Activated T-helper 2 cell treated with anti-CD3 and anti-CD28 coated beads, Interferon-gamma antibody, Interleukin-2, Interleukin-4, amounts not matched to agents 10 μg/mL and 5 μg/mL and 100 μg/mL, durations not matched to agents 14 hours and 24 hours and 36 hours (primary cell): ENCODE measurements around the gene ANKS1B. TPM values are rescaled to one million over a fixed set of nuclear protein-coding genes. Genes with fewer than 3 reads are reported as not detected.
"Not testable (repeated sequence)": the region's sequence is repeated elsewhere in the genome, so short reads cannot be mapped to it uniquely, and the experiment has no call there.

Source experiments
- DNase-seq: peaks from one replicate; pipeline ENCODE4 v3.0.0; 2021; ENCODE audit warnings: low spot score
- H3K27ac Mint-ChIP-seq: one replicate; pipeline ENCODE4 v1.8.0; 2021; ENCODE audit warnings: mixed read lengths
- H3K27me3 Mint-ChIP-seq: one replicate; pipeline ENCODE4 v1.8.0; 2021; ENCODE audit warnings: low read depth, mixed read lengths
- H3K36me3 Mint-ChIP-seq: one replicate; pipeline ENCODE4 v1.8.0; 2021; ENCODE audit warnings: low read depth, mixed read lengths
- H3K4me1 Mint-ChIP-seq: one replicate; pipeline ENCODE4 v1.8.0; 2021; ENCODE audit warnings: low read depth, mixed read lengths
- H3K4me3 Mint-ChIP-seq: one replicate; pipeline ENCODE4 v1.8.0; 2021; ENCODE audit warnings: low read depth, mild to moderate bottlenecking, moderate library complexity, mixed read lengths
- H3K9me3 Mint-ChIP-seq: one replicate; pipeline ENCODE4 v1.8.0; 2021; ENCODE audit warnings: mixed read lengths
- intact Hi-C: fragments of 100-400 bp; cut with micrococcal nuclease; formaldehyde crosslinking; loops from one replicate; pipeline ENCODE4 v1.15.1; 2023
- total RNA-seq: library from RNA; stranded (reverse); gene quantifications from 2 replicates; pipeline ENCODE4 v1.2.3, GENCODE V29; 2022

ANKS1B gene
- total RNA-seq, 1 donor from 2014 or later = 1.0 TPM

- Mint-ChIP-seq H3K4me1 (no peaks in the 10 kb centered on the region), H3K27ac (no peak overlapping the region), H3K36me3 (no peaks in the 10 kb centered on the region), H3K9me3 (peaks cover 8% of the 10 kb centered on the region), H3K27me3 (no peaks in the 10 kb centered on the region), H3K4me3 (no peak overlapping the region)
- DNase-seq = no peak
- intact Hi-C loops = no loop called here
Measured at GRCh38 chr12:99374023-99374422, 610.7 kb downstream of the ANKS1B start.

GRCh38 chr12:99372257-99372920 is 612.3 kb downstream of the ANKS1B start:
- Mint-ChIP-seq H3K27ac (no peak overlapping the region), H3K9me3 (peaks cover 11% of the 10 kb centered on the region), H3K36me3 (no peaks in the 10 kb centered on the region), H3K27me3 (no peaks in the 10 kb centered on the region), H3K4me1 (no peaks in the 10 kb centered on the region), H3K4me3 (no peak overlapping the region)
- intact Hi-C loops = no loop called here
- no peak for DNase-seq

- H3K4me3 Mint-ChIP-seq = no peak overlapping the region
- no peak overlapping the region for H3K27ac Mint-ChIP-seq
- H3K36me3 Mint-ChIP-seq = no peaks in the 10 kb centered on the region
- intact Hi-C loops = no loop called here
- no peaks in the 10 kb centered on the region for H3K27me3 Mint-ChIP-seq
- H3K4me1 Mint-ChIP-seq = no peaks in the 10 kb centered on the region
- peaks cover 12% of the 10 kb centered on the region for H3K9me3 Mint-ChIP-seq
- DNase-seq = no peak
Measured at GRCh38 chr12:99370421-99371138, 614.2 kb downstream of the ANKS1B start.

GRCh38 chr12:99367181-99367580 is 617.6 kb downstream of the ANKS1B start:
- Mint-ChIP-seq H3K4me1 (no peaks in the 10 kb centered on the region), H3K27me3 (no peaks in the 10 kb centered on the region), H3K4me3 (no peak overlapping the region), H3K36me3 (no peaks in the 10 kb centered on the region), H3K9me3 (peaks cover 17% of the 10 kb centered on the region), H3K27ac (no peak overlapping the region)
- no peak for DNase-seq
- intact Hi-C loops = no loop called here

GRCh38 chr12:99352269-99352668 is 632.5 kb downstream of the ANKS1B start:
- Mint-ChIP-seq H3K9me3 (no peaks in the 10 kb centered on the region), H3K36me3 (no peaks in the 10 kb centered on the region), H3K4me3 (no peak overlapping the region), H3K27me3 (no peaks in the 10 kb centered on the region), H3K27ac (no peak overlapping the region), H3K4me1 (no peaks in the 10 kb centered on the region)
- intact Hi-C loops = loop anchor here (10.0 kb wide), 1 partner anchor 1083 kb away; no protein-coding TSS in a partner anchor
- no peak for DNase-seq

GRCh38 chr12:99343960-99344359 is 640.8 kb downstream of the ANKS1B start:
- no peak overlapping the region for H3K4me3 Mint-ChIP-seq
- H3K36me3 Mint-ChIP-seq = no peaks in the 10 kb centered on the region
- H3K9me3 Mint-ChIP-seq = no peaks in the 10 kb centered on the region
- H3K4me1 Mint-ChIP-seq = no peaks in the 10 kb centered on the region
- intact Hi-C loops = no loop called here
- no peak for DNase-seq
- H3K27ac Mint-ChIP-seq = no peak overlapping the region
- H3K27me3 Mint-ChIP-seq = no peaks in the 10 kb centered on the region

- no peak overlapping the region for H3K27ac Mint-ChIP-seq
- H3K4me1 Mint-ChIP-seq = no peaks in the 10 kb centered on the region
- no peaks in the 10 kb centered on the region for H3K27me3 Mint-ChIP-seq
- H3K4me3 Mint-ChIP-seq = no peak overlapping the region
- peaks cover 4% of the 10 kb centered on the region for H3K9me3 Mint-ChIP-seq
- intact Hi-C loops = no loop called here
- no peak for DNase-seq
- H3K36me3 Mint-ChIP-seq = no peaks in the 10 kb centered on the region
Measured at GRCh38 chr12:99339663-99340062, 645.1 kb downstream of the ANKS1B start.

GRCh38 chr12:99334285-99335056 is 650.3 kb downstream of the ANKS1B start:
- no peak overlapping the region for H3K4me3 Mint-ChIP-seq

GRCh38 chr12:99332936-99333591 is 651.7 kb downstream of the ANKS1B start:
- H3K36me3 Mint-ChIP-seq = no peaks in the 10 kb centered on the region
- intact Hi-C loops = no loop called here
- no peak overlapping the region for H3K27ac Mint-ChIP-seq
- no peak overlapping the region for H3K4me3 Mint-ChIP-seq
- DNase-seq = no peak
- peaks cover 4% of the 10 kb centered on the region for H3K9me3 Mint-ChIP-seq
- no peaks in the 10 kb centered on the region for H3K4me1 Mint-ChIP-seq
- no peaks in the 10 kb centered on the region for H3K27me3 Mint-ChIP-seq

More at GRCh38 chr12:99334285-99335056, 650.3 kb downstream of the ANKS1B start:
- Mint-ChIP-seq H3K9me3 (peaks cover 4% of the 10 kb centered on the region), H3K36me3 (no peaks in the 10 kb centered on the region), H3K4me1 (no peaks in the 10 kb centered on the region), H3K27ac (no peak overlapping the region), H3K27me3 (no peaks in the 10 kb centered on the region)
- DNase-seq = no peak
- intact Hi-C loops = no loop called here

- intact Hi-C loops = no loop called here
- DNase-seq = no peak
- Mint-ChIP-seq H3K27ac (no peak overlapping the region), H3K36me3 (no peaks in the 10 kb centered on the region), H3K27me3 (no peaks in the 10 kb centered on the region), H3K4me3 (no peak overlapping the region), H3K9me3 (no peaks in the 10 kb centered on the region), H3K4me1 (no peaks in the 10 kb centered on the region)
Measured at GRCh38 chr12:99330216-99330615, 654.5 kb downstream of the ANKS1B start.

GRCh38 chr12:99321210-99321609 is 663.5 kb downstream of the ANKS1B start:
- H3K4me1 Mint-ChIP-seq, H3K27me3 Mint-ChIP-seq, DNase-seq, H3K4me3 Mint-ChIP-seq, H3K27ac Mint-ChIP-seq, intact Hi-C loops, H3K36me3 Mint-ChIP-seq: not testable (repeated sequence)
- H3K9me3 Mint-ChIP-seq = peaks cover 25% of the 10 kb centered on the region

- intact Hi-C loops = no loop called here
- Mint-ChIP-seq H3K27ac (no peak overlapping the region), H3K4me1 (no peaks in the 10 kb centered on the region)
Measured at GRCh38 chr12:99311373-99311772, 673.4 kb downstream of the ANKS1B start.

More at GRCh38 chr12:99311373-99311772, 673.4 kb downstream of the ANKS1B start:
- Mint-ChIP-seq H3K4me3 (no peak overlapping the region), H3K27me3 (no peaks in the 10 kb centered on the region), H3K36me3 (no peaks in the 10 kb centered on the region), H3K9me3 (peaks cover 19% of the 10 kb centered on the region)
- DNase-seq = no peak
